DND-41 (cell line): ENCODE results near the gene NAV3.

Source experiments
- ATAC-seq: fragments of 200-7000 bp; cut with Tn5 transposase; 3 replicates; pipeline ENCODE4 v1.9.1; 2021; ENCODE audit warnings: low read depth; ENCODE audit not compliant: insufficient read depth
- DNase-seq: peaks from one replicate; pipeline ENCODE4 v3.0.0-alpha.2; 2020
- H2AFZ ChIP-seq: 2 replicates; pipeline ENCODE4 v1.6.0; 2012; ENCODE audit warnings: low read depth, low read length
- H3K27ac ChIP-seq: 2 replicates; pipeline ENCODE4 v1.5.1; 2012; ENCODE audit warnings: low read length, inconsistent platforms
- H3K27me3 ChIP-seq: fragments of 200-600 bp; sonication (generic); 2 replicates; pipeline ENCODE4 v1.6.0; 2012; ENCODE audit warnings: low read length, mild to moderate bottlenecking, inconsistent platforms; ENCODE audit not compliant: insufficient read depth, poor library complexity
- H3K36me3 ChIP-seq: 2 replicates; pipeline ENCODE4 v1.5.1; 2012; ENCODE audit warnings: low read length, inconsistent platforms; ENCODE audit not compliant: insufficient read depth
- H3K4me1 ChIP-seq: 2 replicates; pipeline ENCODE4 v1.5.1; 2012; ENCODE audit warnings: mild to moderate bottlenecking, low read length; ENCODE audit not compliant: insufficient read depth
- H3K4me2 ChIP-seq: 2 replicates; pipeline ENCODE4 v1.6.0; 2012; ENCODE audit warnings: mild to moderate bottlenecking, moderate library complexity, low read length, inconsistent platforms; ENCODE audit not compliant: insufficient read depth
- H3K4me3 ChIP-seq, 2 experiments: fragments of 200-600 bp in 1 of 2; shearing (Covaris generic) in 1 of 2; 2 replicates each; pipeline ENCODE4 v1.5.1; 2012 to 2016; ENCODE audit warnings: inconsistent platforms in 2 of 2, low read length in 2 of 2, mild to moderate bottlenecking in 2 of 2, low read depth in 1 of 2, moderate library complexity in 1 of 2
- H3K79me2 ChIP-seq: 2 replicates; pipeline ENCODE4 v1.6.0; 2012; ENCODE audit warnings: low read length, inconsistent platforms; ENCODE audit not compliant: insufficient read depth
- H3K9ac ChIP-seq: 2 replicates; pipeline ENCODE4 v1.6.0; 2012; ENCODE audit warnings: low read depth, mild to moderate bottlenecking, inconsistent platforms, low read length, moderate library complexity
- H3K9me3 ChIP-seq: 2 replicates; pipeline ENCODE4 v1.5.1; 2012; ENCODE audit warnings: low read length, moderate library complexity, mild to moderate bottlenecking, inconsistent platforms; ENCODE audit not compliant: insufficient read depth, severe bottlenecking
- H4K20me1 ChIP-seq: 2 replicates; pipeline ENCODE4 v1.6.0; 2012; ENCODE audit warnings: low read length; ENCODE audit not compliant: insufficient read depth
- EZH2 ChIP-seq: IDR thresholded peaks from 3 replicates; pipeline ENCODE4 v1.6.1; 2012; ENCODE audit warnings: borderline replicate concordance, low read depth, mild to moderate bottlenecking, moderate library complexity, low read length, inconsistent platforms; ENCODE audit not compliant: severe bottlenecking
- TF ChIP-seq, protein P1 (sequence below): IDR thresholded peaks from 2 replicates; pipeline ENCODE4 v1.5.1; 2012; ENCODE audit warnings: borderline replicate concordance, low read length, moderate library complexity, mild to moderate bottlenecking; ENCODE audit not compliant: poor library complexity, severe bottlenecking; ENCODE audit errors: extremely low read depth

Gene NAV3

GRCh38 chr12:77818351-77818750 lies 12.3 kb upstream of the NAV3 start:
- no peak overlapping the region for H3K4me3 ChIP-seq
- no peaks in the 10 kb centered on the region for H3K27me3 ChIP-seq
- no peak for TF ChIP-seq EZH2
- TF ChIP-seq, protein P1, sequence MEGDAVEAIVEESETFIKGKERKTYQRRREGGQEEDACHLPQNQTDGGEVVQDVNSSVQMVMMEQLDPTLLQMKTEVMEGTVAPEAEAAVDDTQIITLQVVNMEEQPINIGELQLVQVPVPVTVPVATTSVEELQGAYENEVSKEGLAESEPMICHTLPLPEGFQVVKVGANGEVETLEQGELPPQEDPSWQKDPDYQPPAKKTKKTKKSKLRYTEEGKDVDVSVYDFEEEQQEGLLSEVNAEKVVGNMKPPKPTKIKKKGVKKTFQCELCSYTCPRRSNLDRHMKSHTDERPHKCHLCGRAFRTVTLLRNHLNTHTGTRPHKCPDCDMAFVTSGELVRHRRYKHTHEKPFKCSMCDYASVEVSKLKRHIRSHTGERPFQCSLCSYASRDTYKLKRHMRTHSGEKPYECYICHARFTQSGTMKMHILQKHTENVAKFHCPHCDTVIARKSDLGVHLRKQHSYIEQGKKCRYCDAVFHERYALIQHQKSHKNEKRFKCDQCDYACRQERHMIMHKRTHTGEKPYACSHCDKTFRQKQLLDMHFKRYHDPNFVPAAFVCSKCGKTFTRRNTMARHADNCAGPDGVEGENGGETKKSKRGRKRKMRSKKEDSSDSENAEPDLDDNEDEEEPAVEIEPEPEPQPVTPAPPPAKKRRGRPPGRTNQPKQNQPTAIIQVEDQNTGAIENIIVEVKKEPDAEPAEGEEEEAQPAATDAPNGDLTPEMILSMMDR, result no peak
- H3K9ac ChIP-seq, result no peak overlapping the region
- H3K4me2 ChIP-seq, result no peak overlapping the region
- no peaks in the 10 kb centered on the region for H3K79me2 ChIP-seq
- no peaks in the 10 kb centered on the region for H4K20me1 ChIP-seq
- no peak for DNase-seq
- no peak overlapping the region for H3K27ac ChIP-seq
- H3K36me3 ChIP-seq, result no peaks in the 10 kb centered on the region
- H3K4me1 ChIP-seq, result no peaks in the 10 kb centered on the region
- no peaks in the 10 kb centered on the region for H3K9me3 ChIP-seq
- ATAC-seq, result no peak
- no peak overlapping the region for H2AFZ ChIP-seq

DNA sequence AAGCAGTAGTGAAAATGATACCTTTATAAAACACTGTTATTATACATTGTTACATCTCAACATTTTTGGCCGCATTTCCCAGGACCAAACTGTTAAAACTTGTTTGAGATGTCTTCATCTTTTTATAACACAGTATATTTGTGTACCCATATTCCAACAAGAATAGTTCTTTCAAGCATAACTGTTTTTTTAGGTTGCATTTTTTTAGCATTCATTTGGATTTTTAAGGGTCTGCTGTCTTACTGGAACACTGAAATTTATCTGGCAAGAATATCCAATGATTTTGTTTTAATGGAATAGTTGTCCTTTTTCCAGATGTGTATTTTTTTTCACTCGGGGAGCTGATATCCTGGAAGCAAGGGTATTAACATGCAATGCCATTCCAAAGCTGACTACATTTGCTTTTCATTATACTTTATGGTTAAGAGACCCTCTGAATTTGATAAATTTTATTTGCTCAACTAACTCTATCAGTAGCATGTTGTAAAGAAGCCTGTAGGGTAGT lies 8.9 kb upstream of the NAV3 start:
- ATAC-seq, result no peak
- Histone ChIP-seq H2AFZ (no peak overlapping the region), H3K4me2 (no peak overlapping the region), H3K27ac (no peak overlapping the region), H3K9me3 (no peaks in the 10 kb centered on the region), H3K9ac (no peak overlapping the region), H3K79me2 (no peaks in the 10 kb centered on the region), H3K36me3 (no peaks in the 10 kb centered on the region), H3K4me1 (no peaks in the 10 kb centered on the region), H3K4me3 (no peak overlapping the region), H3K27me3 (no peaks in the 10 kb centered on the region), H4K20me1 (no peaks in the 10 kb centered on the region)
- no peak for TF ChIP-seq EZH2
- TF ChIP-seq, protein P1, result no peak
- no peak for DNase-seq

- Histone ChIP-seq H3K27me3 (no peaks in the 10 kb centered on the region), H3K9ac (no peak overlapping the region), H3K36me3 (no peaks in the 10 kb centered on the region), H3K79me2 (no peaks in the 10 kb centered on the region), H3K4me3 (no peak overlapping the region), H2AFZ (no peak overlapping the region), H3K4me1 (no peaks in the 10 kb centered on the region), H4K20me1 (no peaks in the 10 kb centered on the region), H3K4me2 (no peak overlapping the region), H3K27ac (no peak overlapping the region), H3K9me3 (no peaks in the 10 kb centered on the region)
- ATAC-seq (no peak), DNase-seq (no peak)
- no peak for TF ChIP-seq EZH2
- TF ChIP-seq, protein P1, result no peak
These were observed 2.6 kb downstream of the NAV3 start for GRCh38 chr12:77833329-77833728.

DNA sequence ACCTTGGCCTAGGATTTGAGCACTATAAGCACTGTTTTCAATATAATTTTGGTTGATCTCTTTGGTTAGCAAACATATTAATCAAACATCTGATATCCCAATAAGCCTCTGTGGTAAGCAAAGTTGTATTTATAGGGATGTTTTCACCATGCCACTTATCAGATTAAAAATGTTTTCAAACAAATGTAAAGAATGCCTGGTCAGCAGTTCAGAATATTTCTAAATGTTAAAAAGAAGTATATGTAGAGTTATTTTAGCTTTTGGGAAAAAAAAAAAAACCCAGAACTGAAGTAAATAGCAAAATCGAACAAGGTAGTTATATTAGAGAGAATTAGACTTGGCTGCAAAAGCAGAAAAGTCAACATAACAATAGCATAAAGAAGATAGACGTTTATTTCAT lies 3.9 kb downstream of the NAV3 start:
- no peak overlapping the region for H3K4me3 ChIP-seq

More for the DNA sequence above, 3.9 kb downstream of the NAV3 start:
- H3K27ac ChIP-seq, result no peak overlapping the region
- H3K27me3 ChIP-seq, result no peaks in the 10 kb centered on the region
- TF ChIP-seq EZH2, result no peak
- no peaks in the 10 kb centered on the region for H3K79me2 ChIP-seq
- no peaks in the 10 kb centered on the region for H3K9me3 ChIP-seq
- ATAC-seq (no peak), DNase-seq (no peak)
- no peaks in the 10 kb centered on the region for H3K4me1 ChIP-seq
- H4K20me1 ChIP-seq, result no peaks in the 10 kb centered on the region
- H3K36me3 ChIP-seq, result no peaks in the 10 kb centered on the region
- no peak overlapping the region for H3K9ac ChIP-seq
- no peak overlapping the region for H2AFZ ChIP-seq
- no peak overlapping the region for H3K4me2 ChIP-seq
